Measurements from ENCODE around the gene UBL5.

DNA sequence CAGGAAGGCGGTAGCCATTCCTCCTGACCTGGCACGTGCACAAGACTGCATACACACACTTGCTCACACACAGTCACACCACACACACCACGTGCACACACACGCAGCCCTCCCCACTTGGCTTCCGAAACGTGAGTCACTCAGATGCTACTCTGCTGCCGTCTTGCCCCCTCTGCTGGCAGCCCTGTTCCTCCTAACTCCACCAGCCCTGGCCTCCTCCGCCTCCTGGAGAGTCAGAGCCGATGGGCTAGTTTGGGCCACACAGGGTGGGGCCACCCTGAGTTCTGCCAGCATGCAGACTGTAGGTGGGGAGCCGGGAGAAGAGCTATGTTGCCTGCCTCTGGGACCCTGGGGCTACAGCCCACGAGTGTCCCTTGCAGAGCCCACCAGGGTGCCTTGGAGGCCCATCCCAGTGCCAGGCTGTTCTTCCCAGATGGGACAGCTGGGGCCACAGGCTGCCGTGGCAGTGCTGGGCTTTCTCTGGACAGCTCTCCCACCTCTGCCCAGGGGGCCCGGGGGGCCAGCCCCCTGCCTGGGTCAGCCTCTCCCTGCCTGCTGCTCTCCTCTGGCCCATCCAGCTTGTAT, 19.5 kb downstream of the UBL5 start:
- TF ChIP-seq, protein P1, sequence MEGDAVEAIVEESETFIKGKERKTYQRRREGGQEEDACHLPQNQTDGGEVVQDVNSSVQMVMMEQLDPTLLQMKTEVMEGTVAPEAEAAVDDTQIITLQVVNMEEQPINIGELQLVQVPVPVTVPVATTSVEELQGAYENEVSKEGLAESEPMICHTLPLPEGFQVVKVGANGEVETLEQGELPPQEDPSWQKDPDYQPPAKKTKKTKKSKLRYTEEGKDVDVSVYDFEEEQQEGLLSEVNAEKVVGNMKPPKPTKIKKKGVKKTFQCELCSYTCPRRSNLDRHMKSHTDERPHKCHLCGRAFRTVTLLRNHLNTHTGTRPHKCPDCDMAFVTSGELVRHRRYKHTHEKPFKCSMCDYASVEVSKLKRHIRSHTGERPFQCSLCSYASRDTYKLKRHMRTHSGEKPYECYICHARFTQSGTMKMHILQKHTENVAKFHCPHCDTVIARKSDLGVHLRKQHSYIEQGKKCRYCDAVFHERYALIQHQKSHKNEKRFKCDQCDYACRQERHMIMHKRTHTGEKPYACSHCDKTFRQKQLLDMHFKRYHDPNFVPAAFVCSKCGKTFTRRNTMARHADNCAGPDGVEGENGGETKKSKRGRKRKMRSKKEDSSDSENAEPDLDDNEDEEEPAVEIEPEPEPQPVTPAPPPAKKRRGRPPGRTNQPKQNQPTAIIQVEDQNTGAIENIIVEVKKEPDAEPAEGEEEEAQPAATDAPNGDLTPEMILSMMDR (conservative IDR thresholded peaks at IDR 0.05 in 1 of 2, IDR thresholded peaks at IDR 0.05 in 1 of 2; ENCODE audit: extremely low read depth in 1 of 2, insufficient read depth in 1 of 2, low read depth in 1 of 2, low read length in 2 of 2): peak; percentile 70 to 78
- TF ChIP-seq EZH2 (IDR thresholded peaks at IDR 0.05; ENCODE audit: borderline replicate concordance, low read length): no peak
